K562 (cell line): ENCODE data around the gene PHF10. TPM values are rescaled to one million over a fixed set of nuclear protein-coding genes. Genes with fewer than 3 reads are reported as not detected.

Source experiments
- ATAC-seq: fragments of 200-7000 bp; cut with Tn5 transposase; 3 replicates; pipeline ENCODE4 v1.9.1; 2020; ENCODE audit warnings: moderate library complexity
- BruUV-seq: library from RNA; stranded (reverse); fragments of 400-500 nt; replicated peaks from 2 replicates; lab custom pipeline; 2021; lab: Mats Ljungman, UMichigan
- CTCF ChIA-PET: fragments of 300-600 bp; formaldehyde crosslinking; extraction: SDS; loops from one replicate; lab custom pipeline; 2021; ENCODE audit warnings: low intra/inter-chr PET ratio; lab: Yijun Ruan, JAX
- POLR2A ChIA-PET: fragments of 300-600, 350-650 bp; sonication (Branson Sonifier 250); formaldehyde crosslinking; extraction: SDS; loops from one replicate; lab custom pipeline; 2021; ENCODE audit warnings: antibody characterized with exemption, inconsistent platforms; lab: Yijun Ruan, JAX
- DNase-seq, 4 experiments: peaks; one replicate each; pipeline versions ENCODE4 v3.0.0 to v3.0.0-alpha.2; 2011 to 2018; ENCODE audit warnings: low spot score in 3 of 4, mixed read lengths in 3 of 4; ENCODE audit errors: extremely low read depth in 1 of 4
- FAIRE-seq: peaks from 2 replicates; lab custom pipeline; 2011; peaks lifted over from hg19 to GRCh38; lab: Jason Lieb, UNC
- H2AFZ ChIP-seq: 2 replicates; pipeline ENCODE4 v1.6.0; 2011; ENCODE audit warnings: low read depth, low read length, control low read depth, inconsistent platforms
- H3K27ac ChIP-seq: fragments of 200-600 bp; 3 replicates; pipeline ENCODE4 v1.8.0; 2011; ENCODE audit warnings: low read depth, mild to moderate bottlenecking, control low read depth, inconsistent platforms, low read length, moderate library complexity, mixed read lengths; ENCODE audit errors: extremely low read depth
- H3K27me3 ChIP-seq, 2 experiments: fragments of 300-600 bp in 1 of 2; 2 replicates in 1 of 2; 3 replicates in 1 of 2; pipeline versions ENCODE4 v1.6.0 to v1.8.0; 2011; ENCODE audit warnings: inconsistent platforms in 2 of 2, low read length in 2 of 2, mild to moderate bottlenecking in 1 of 2, mixed read lengths in 1 of 2, moderate library complexity in 1 of 2; ENCODE audit not compliant: control insufficient read depth in 2 of 2, insufficient read depth in 2 of 2
- H3K36me3 ChIP-seq: fragments of 300-600 bp; 3 replicates; pipeline ENCODE4 v1.8.0; 2011; ENCODE audit warnings: mild to moderate bottlenecking, low read length, inconsistent platforms; ENCODE audit not compliant: control insufficient read depth, insufficient read depth
- H3K4me1 ChIP-seq, 2 experiments: fragments of 200-600 bp in 1 of 2; replicated peaks in 1 of 2; 2 replicates in 1 of 2; 3 replicates in 1 of 2; pipeline versions ENCODE4 v1.5.1 to v1.8.0; 2011; ENCODE audit warnings: inconsistent platforms in 2 of 2, low read length in 2 of 2, mild to moderate bottlenecking in 1 of 2, mixed read lengths in 1 of 2, moderate library complexity in 1 of 2; ENCODE audit not compliant: control insufficient read depth in 2 of 2, insufficient read depth in 2 of 2
- H3K4me2 ChIP-seq: 2 replicates; pipeline ENCODE4 v1.6.1; 2011; ENCODE audit warnings: low read length, control low read depth, inconsistent platforms, mixed read lengths; ENCODE audit not compliant: insufficient read depth
- H3K4me3 ChIP-seq: fragments of 200-600 bp; sonication (generic), shearing (Covaris generic); 2 replicates; pipeline ENCODE4 v1.5.1; 2016; ENCODE audit warnings: control low read depth, inconsistent platforms
- H3K79me2 ChIP-seq: fragments of 200-600 bp; 3 replicates; pipeline ENCODE4 v1.8.0; 2011; ENCODE audit warnings: low read length, inconsistent platforms; ENCODE audit not compliant: control insufficient read depth, insufficient read depth
- H3K9ac ChIP-seq, 2 experiments: 2 replicates each; pipeline versions ENCODE4 v1.6.0 to v1.6.1; 2011; ENCODE audit warnings: low read depth in 2 of 2, low read length in 2 of 2, control low read depth in 1 of 2, inconsistent platforms in 1 of 2, mild to moderate bottlenecking in 1 of 2, mixed read lengths in 1 of 2; ENCODE audit not compliant: insufficient read depth in 1 of 2
- H3K9me1 ChIP-seq: one replicate; pipeline ENCODE4 v1.6.0; 2011; ENCODE audit warnings: inconsistent platforms, mild to moderate bottlenecking, low read length, moderate library complexity; ENCODE audit not compliant: control insufficient read depth, insufficient read depth
- H3K9me3 ChIP-seq: replicated peaks from 2 replicates; pipeline ENCODE4 v1.5.1; 2011; ENCODE audit warnings: low read depth, low read length, inconsistent platforms; ENCODE audit not compliant: control insufficient read depth, insufficient read depth
- H4K20me1 ChIP-seq: replicated peaks from 2 replicates; pipeline ENCODE4 v1.6.1; 2011; ENCODE audit warnings: low read length, inconsistent platforms, mixed read lengths; ENCODE audit not compliant: control insufficient read depth, insufficient read depth
- ARID1B ChIP-seq: fragments of 450-650 bp; IDR thresholded peaks from 2 replicates; pipeline ENCODE4 v1.6.1; 2016; ENCODE audit warnings: antibody characterized with exemption, mild to moderate bottlenecking, inconsistent platforms
- BCOR ChIP-seq: fragments of 450-650 bp; IDR thresholded peaks from 2 replicates; pipeline ENCODE4 v1.6.1; 2016
- CREBBP ChIP-seq: IDR thresholded peaks from one replicate; pipeline ENCODE4 v1.6.1; 2012; ENCODE audit warnings: low read depth, mild to moderate bottlenecking, control low read depth, inconsistent platforms, low read length
- FOXK2 ChIP-seq, 2 experiments: fragments of 450-650 bp; IDR thresholded peaks in 1 of 2; conservative IDR thresholded peaks in 1 of 2; 2 replicates each; pipeline ENCODE4 v1.6.1; 2016; ENCODE audit warnings: low read depth in 2 of 2, mild to moderate bottlenecking in 1 of 2
- IRF2 ChIP-seq: sonication (generic); formaldehyde crosslinking; IDR thresholded peaks from 2 replicates; pipeline ENCODE4 v1.8.1; 2022; ENCODE audit warnings: mild to moderate bottlenecking, missing genetic modification reagents
- NBN ChIP-seq: fragments of 450-650 bp; IDR thresholded peaks from 2 replicates; pipeline ENCODE4 v1.6.1; 2016; ENCODE audit warnings: low read depth, mild to moderate bottlenecking
- NELFE ChIP-seq: IDR thresholded peaks from 2 replicates; pipeline ENCODE4 v1.6.1; 2011; ENCODE audit warnings: mild to moderate bottlenecking; ENCODE audit not compliant: insufficient read depth, insufficient read length
- POLR3G ChIP-seq: IDR thresholded peaks from 2 replicates; pipeline ENCODE4 v1.6.1; 2011; ENCODE audit not compliant: insufficient read length, insufficient replicate concordance; ENCODE audit errors: extremely low read depth
- SRSF3 ChIP-seq: fragments of 200-400 bp; formaldehyde crosslinking; IDR thresholded peaks from 2 replicates; pipeline ENCODE4 v1.6.1; 2016; ENCODE audit warnings: mild to moderate bottlenecking, low read length, moderate library complexity; ENCODE audit not compliant: insufficient read depth
- STAT5B ChIP-seq: fragments of 250-450 bp; sonication (Bioruptor Pico); IDR thresholded peaks from 2 replicates; pipeline ENCODE4 v1.8.0; 2021; ENCODE audit warnings: mild to moderate bottlenecking, inconsistent platforms
- U2AF1 ChIP-seq: fragments of 200-400 bp; formaldehyde crosslinking; optimal IDR thresholded peaks from 2 replicates; pipeline ENCODE3; 2017; ENCODE audit warnings: mild to moderate bottlenecking, low read depth, low read length, moderate library complexity
- ZNF830 ChIP-seq: fragments of 250-450 bp; sonication (Bioruptor Pico); IDR thresholded peaks from 2 replicates; pipeline ENCODE4 v1.5.0; 2021; ENCODE audit warnings: mild to moderate bottlenecking
- in situ Hi-C: fragments of 300-500 bp; cut with MboI; formaldehyde crosslinking; loops from 4 replicates; pipeline ENCODE4 v1.15.0; 2018; ENCODE audit warnings: inconsistent platforms, mixed read lengths
- intact Hi-C: fragments of 100-400 bp; cut with micrococcal nuclease; formaldehyde crosslinking; loops from 2 replicates; pipeline ENCODE4 v1.14.2; 2022
- polyA plus RNA-seq, 8 experiments: library from polyadenylated mRNA; depleted of rRNA in 4 of 8; stranded (reverse) in 5 of 8; unstranded in 3 of 8; fragments of >200 nt; fragmentation: Nextera tagmentation in 2 of 8; fragmentation: Illumina TruSeq in 1 of 8; extraction: Ambion mirVana in 2 of 8; extraction: Trizol in 1 of 8; gene quantifications; 2 replicates each; pipeline versions ENCODE4 v1.2.1 to v1.2.3, GENCODE V29; 2011 to 2014; ENCODE audit warnings: inconsistent platforms in 1 of 8, missing spikeins in 1 of 8
- total RNA-seq, 7 experiments: library from RNA; depleted of rRNA in 6 of 7; stranded (reverse); fragments of >200 nt in 6 of 7; fragmentation: Illumina TruSeq in 2 of 7; extraction: Trizol in 2 of 7; gene quantifications; 2 replicates each; pipeline versions ENCODE4 v1.2.1 to v1.2.3, GENCODE V29; 2011 to 2021; ENCODE audit warnings: low replicate concordance in 1 of 7
- TF ChIP-seq, protein P1 (sequence below): sonication (generic); formaldehyde crosslinking; IDR thresholded peaks from 2 replicates; pipeline ENCODE4 v1.8.1; 2023; ENCODE audit warnings: mild to moderate bottlenecking, missing genetic modification reagents
- TF ChIP-seq, protein P2 (sequence below): fragments of 250-450 bp; sonication (Bioruptor Pico); IDR thresholded peaks from 2 replicates; pipeline ENCODE4 v1.4.0; 2020; ENCODE audit warnings: borderline replicate concordance

PHF10 gene
- total and polyA plus RNA-seq, 9 of the 15 experiments (the other 6 are each of a cell fraction or from before 2014, with no cell fraction given): 23.9 to 88.9 (median 46.0) TPM

DNA sequence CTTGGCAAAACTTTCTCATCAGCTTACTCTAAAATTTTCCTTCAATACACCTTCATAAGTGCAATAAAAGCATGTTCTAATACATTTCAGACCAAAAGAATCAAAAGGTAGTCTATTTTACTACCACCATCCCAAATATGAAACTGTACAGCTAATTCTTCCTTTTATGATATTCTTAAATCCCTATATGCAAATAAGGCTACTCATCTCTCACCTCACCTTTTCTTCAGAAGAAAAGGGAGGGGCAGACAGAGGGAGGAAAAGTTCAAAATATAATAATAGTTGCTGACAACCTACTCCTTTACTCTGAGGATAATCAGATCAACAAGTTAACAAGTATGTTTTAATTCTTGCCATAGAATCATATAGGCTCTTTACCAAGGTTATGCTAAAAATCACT, 15.0 kb downstream of the PHF10 start:
- Histone ChIP-seq H3K27me3 (no peaks in the 10 kb centered on the region), H3K9me1 (no peaks in the 10 kb centered on the region), H3K9ac (no peak overlapping the region), H2AFZ (no peak overlapping the region), H3K4me2 (no peak overlapping the region), H3K4me1 (peaks cover 0 to 6% of the 10 kb centered on the region in 2 experiments; a peak in 2 of 5 replicates), H3K9me3 (no peaks in the 10 kb centered on the region), H3K27ac (no peak overlapping the region), H3K79me2 (peaks cover 23% of the 10 kb centered on the region), H3K36me3 (peaks cover 87% of the 10 kb centered on the region), H3K4me3 (no peak overlapping the region), H4K20me1 (no peaks in the 10 kb centered on the region; the same call in 1 of the 2 replicates)
- DNase-seq: no peak
- TF ChIP-seq FOXK2 (conservative IDR thresholded peaks at IDR 0.05 in 1 of 2, IDR thresholded peaks at IDR 0.05 in 1 of 2; ENCODE audit: low read depth in 2 of 2): no peak
- no peak for TF ChIP-seq NBN
- no peak for TF ChIP-seq NELFE
- no peak for TF ChIP-seq POLR3G
- TF ChIP-seq STAT5B: no peak
- no peak for TF ChIP-seq ARID1B
- TF ChIP-seq, protein P1, sequence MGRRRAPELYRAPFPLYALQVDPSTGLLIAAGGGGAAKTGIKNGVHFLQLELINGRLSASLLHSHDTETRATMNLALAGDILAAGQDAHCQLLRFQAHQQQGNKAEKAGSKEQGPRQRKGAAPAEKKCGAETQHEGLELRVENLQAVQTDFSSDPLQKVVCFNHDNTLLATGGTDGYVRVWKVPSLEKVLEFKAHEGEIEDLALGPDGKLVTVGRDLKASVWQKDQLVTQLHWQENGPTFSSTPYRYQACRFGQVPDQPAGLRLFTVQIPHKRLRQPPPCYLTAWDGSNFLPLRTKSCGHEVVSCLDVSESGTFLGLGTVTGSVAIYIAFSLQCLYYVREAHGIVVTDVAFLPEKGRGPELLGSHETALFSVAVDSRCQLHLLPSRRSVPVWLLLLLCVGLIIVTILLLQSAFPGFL (CRISPR knock-in tag): no peak
- TF ChIP-seq CREBBP: no peak
- TF ChIP-seq SRSF3: no peak
- TF ChIP-seq ZNF830 (CRISPR knock-in tag): no peak
- TF ChIP-seq BCOR: no peak
- TF ChIP-seq, protein P2, sequence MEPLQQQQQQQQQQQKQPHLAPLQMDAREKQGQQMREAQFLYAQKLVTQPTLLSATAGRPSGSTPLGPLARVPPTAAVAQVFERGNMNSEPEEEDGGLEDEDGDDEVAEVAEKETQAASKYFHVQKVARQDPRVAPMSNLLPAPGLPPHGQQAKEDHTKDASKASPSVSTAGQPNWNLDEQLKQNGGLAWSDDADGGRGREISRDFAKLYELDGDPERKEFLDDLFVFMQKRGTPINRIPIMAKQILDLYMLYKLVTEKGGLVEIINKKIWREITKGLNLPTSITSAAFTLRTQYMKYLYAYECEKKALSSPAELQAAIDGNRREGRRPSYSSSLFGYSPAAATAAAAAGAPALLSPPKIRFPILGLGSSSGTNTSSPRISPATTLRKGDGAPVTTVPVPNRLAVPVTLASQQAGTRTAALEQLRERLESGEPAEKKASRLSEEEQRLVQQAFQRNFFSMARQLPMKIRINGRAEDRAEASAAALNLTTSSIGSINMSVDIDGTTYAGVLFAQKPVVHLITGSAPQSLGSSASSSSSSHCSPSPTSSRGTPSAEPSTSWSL (CRISPR knock-in tag): no peak
- no peak for TF ChIP-seq U2AF1
- TF ChIP-seq IRF2 (CRISPR knock-in tag): no peak
- intact Hi-C loops (no loop called here), in situ Hi-C loops (no loop called here)
- ChIA-PET POLR2A (interaction anchor here (0.7 to 4.5 kb wide), 2 partner anchors 11 to 26 kb away, joined by 3 to 46 read pairs; no protein-coding TSS in a partner anchor), CTCF (no interaction called here)
- no TSS peak for BruUV-seq
- FAIRE-seq: no peak
- ATAC-seq: no peak
